GM18526 (cell line): ENCODE data around the gene MADD.

Experiments used
- POLR2A ChIP-seq: IDR thresholded peaks from 3 replicates; pipeline ENCODE4 v1.6.1; 2011; ENCODE audit not compliant: insufficient read length; ENCODE audit errors: extremely low read depth

The MADD gene

GRCh38 chr11:47264119-47264518 lies 5.8 kb upstream of the MADD start:
- no peak for TF ChIP-seq POLR2A

- TF ChIP-seq POLR2A, result no peak
Measured at GRCh38 chr11:47264521-47264920, 5.4 kb upstream of the MADD start.

GRCh38 chr11:47267876-47268275 lies 2.1 kb upstream of the MADD start:
- no peak for TF ChIP-seq POLR2A

GRCh38 chr11:47268448-47269001 lies 1.4 kb upstream of the MADD start:
- no peak for TF ChIP-seq POLR2A

- TF ChIP-seq POLR2A, result no peak
Measured at GRCh38 chr11:47269002-47269828, 718 bp upstream of the MADD start.

GRCh38 chr11:47270331-47271271 lies 668 bp downstream of the MADD start:
- no peak for TF ChIP-seq POLR2A

- TF ChIP-seq POLR2A, result no peak
Measured at GRCh38 chr11:47271328-47271727, 1.4 kb downstream of the MADD start.

GRCh38 chr11:47271961-47272661 lies 2.2 kb downstream of the MADD start:
- TF ChIP-seq POLR2A, result no peak

GRCh38 chr11:47272706-47273105 lies 2.8 kb downstream of the MADD start:
- TF ChIP-seq POLR2A, result no peak

GRCh38 chr11:47274495-47275235 lies 4.7 kb downstream of the MADD start:
- TF ChIP-seq POLR2A, result no peak

GRCh38 chr11:47276923-47277322 lies 7.0 kb downstream of the MADD start:
- TF ChIP-seq POLR2A, result no peak

GRCh38 chr11:47278058-47278457 lies 8.1 kb downstream of the MADD start:
- TF ChIP-seq POLR2A, result no peak

GRCh38 chr11:47278769-47279168 lies 8.8 kb downstream of the MADD start:
- TF ChIP-seq POLR2A, result no peak

- TF ChIP-seq POLR2A, result no peak
Measured at GRCh38 chr11:47280099-47280498, 10.2 kb downstream of the MADD start.

- TF ChIP-seq POLR2A, result no peak
Measured at GRCh38 chr11:47280860-47281259, 10.9 kb downstream of the MADD start.

- no peak for TF ChIP-seq POLR2A
Measured at GRCh38 chr11:47282462-47282861, 12.5 kb downstream of the MADD start.
